ENCODE measurements around the gene SLC17A3.

SLC17A3 gene

DNA sequence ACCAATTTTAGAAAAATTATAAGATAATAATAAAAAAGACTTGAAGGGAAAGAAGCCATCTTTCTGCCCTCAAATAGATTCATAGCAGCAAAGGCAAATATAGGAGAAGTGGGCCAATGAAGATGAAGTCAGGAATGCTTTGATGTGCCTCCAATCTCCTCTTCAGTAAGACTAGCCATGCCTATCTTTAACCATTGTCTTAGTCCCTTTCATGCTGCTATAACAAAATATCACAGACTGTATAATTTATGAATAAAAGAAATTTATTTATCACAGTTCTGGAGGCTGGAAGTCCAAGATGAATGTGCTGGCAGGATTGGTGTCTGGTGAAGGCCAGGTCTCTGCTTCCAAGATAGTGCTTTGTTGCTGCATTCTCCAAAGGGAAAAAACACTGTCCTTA is 18.8 kb upstream of the SLC17A3 start:
- no peak for DNase-seq (ENCODE audit: low read depth in 2 of 3, low spot score in 2 of 3)

DNA sequence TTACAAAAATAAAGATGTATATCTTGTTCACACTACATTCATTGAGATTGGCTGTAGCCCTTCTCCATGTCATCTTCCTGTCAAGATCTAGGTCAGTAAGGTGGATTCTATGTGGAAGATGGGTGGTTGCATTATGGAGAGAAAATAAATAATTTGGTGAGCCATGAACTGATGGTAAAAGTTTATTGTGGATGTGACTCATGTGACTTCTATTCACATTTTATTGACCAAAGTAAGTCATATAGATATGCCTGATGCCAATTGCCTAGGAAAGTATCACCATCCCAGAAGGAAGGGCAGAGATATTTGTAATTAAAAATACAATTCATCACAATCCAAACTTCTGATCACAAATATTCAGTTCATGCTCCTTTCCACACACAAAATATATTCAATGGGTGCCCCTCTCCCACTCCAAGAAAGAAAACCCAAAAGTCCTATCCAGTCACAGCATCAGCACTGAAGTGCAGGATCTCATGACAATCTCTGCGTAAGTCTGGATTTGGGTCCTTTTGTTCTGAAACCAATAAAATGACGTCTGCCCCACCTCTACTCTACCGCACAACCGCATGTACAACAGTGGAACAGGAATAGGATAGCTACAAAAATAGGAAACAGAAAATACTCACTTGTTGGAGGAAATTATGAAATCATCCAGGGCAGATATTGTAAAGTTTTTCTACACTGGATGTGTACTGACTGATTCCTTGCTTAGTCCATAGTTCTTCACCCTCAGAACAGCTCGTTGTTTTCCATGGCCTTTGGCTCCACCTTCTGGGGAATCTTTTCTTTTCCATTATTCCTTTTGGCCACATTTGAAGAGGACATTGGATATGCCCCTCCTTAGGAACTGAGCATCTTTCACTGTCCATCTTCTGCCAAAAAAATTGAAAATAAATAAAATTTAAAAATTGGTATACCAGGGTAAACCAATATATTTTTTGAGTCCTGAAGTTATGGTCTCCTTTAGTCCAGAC is 16.1 kb upstream of the SLC17A3 start:
- no peak for DNase-seq (ENCODE audit: low read depth in 2 of 3, low spot score in 2 of 3)

DNA sequence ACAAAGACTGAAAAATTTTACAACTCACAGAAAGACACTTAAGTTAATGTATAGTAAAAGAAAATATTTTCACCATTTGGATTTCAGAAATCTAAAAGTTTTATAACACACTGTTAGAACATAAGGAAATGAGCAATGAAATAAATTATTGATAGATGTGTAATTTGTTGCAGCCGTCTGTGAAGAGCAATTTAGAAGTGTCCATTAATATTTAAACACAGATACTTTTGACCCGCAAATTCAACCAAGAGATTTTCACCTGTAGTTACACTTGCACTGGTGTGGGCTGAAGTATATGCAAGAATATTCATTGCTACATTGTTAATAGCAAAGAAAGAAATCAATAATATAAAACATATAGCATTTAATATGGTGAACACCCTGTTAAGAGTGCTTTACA is 14.6 kb upstream of the SLC17A3 start:
- no peak for DNase-seq (ENCODE audit: low read depth in 2 of 3, low spot score in 2 of 3)

DNA sequence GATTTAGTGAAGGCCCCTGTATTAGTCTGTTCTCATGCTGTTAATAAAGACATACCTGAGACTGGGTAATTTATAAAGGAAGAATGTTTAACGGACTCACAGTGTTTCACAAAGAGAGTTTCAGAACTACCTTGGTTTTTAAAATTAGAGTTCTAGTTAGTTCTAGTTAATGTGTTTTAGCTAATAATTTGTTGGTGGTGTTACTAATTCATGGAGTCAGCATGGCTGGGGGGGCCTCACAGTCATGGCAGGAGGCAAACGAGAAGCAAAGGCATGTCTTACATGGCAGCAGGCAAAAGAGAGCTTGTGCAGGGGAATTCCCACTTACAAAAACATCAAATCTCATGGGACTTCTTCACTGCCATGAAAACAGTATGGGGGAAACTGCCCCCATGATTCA is 12.0 kb upstream of the SLC17A3 start:
- no peak for DNase-seq (ENCODE audit: low read depth in 2 of 3, low spot score in 2 of 3)

DNA sequence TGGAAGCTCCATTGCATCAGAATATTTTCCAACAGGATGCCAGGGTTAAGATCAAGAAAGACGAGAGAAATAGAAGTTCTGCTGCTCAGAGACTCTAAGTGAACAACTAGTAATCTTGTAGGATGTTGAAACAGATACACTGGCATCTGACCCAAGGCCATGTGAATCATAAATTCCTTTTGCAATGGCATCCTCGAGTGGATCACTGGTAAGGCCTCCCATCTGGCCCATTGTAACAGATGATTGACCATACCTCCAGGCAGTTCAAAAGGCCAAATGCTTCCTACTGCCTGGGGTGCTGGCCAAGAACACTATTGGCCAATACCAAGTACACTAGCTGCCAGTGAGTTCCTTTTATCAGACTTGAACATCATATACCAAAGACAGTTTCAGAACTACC is 9.9 kb upstream of the SLC17A3 start:
- DNase-seq (ENCODE audit: low read depth in 2 of 3, low spot score in 2 of 3), result no peak

DNA sequence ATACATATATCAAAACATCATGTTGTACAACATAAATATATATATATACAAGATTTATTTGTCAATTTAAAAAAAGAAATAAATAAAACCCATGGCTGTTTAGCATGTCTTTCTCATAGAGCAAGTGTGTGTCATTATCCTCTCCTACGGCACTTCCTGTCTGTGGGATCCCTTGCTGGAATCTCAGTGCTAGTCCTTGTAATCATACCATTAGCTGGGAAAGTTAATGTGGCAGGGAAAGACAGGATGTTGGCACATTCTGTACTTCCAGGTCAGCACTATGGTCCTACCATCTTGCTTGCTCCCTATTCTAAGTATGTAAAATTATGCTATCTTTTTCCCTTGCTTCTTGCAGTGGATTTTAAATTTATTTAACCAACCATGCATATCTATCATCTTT is 9.5 kb upstream of the SLC17A3 start:
- DNase-seq (ENCODE audit: low read depth in 2 of 3, low spot score in 2 of 3), result no peak

DNA sequence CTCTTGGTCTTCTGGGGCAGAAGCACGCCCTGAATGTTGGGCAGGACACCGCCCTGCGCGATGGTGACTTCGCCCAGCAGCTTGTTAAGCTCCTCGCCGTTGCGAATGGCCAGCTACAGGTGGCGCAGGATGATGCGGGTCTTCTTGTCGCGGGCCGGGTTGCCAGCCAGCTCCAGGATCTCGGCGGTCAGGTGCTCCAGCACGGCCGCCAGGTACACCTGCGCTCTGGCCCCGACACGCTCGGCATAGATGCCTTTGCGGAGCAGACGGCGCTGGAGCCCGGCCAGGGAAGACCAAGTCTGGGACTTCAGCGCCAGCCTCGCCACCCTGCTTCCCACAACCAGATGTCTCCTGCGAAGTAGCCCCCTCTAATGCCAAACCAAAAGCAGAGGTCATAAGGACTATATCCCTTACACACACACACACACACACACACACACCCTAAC is 8.0 kb upstream of the SLC17A3 start:
- peak in 1 of 3 experiments; percentile 4 for DNase-seq (ENCODE audit: low read depth in 2 of 3, low spot score in 2 of 3)

DNA sequence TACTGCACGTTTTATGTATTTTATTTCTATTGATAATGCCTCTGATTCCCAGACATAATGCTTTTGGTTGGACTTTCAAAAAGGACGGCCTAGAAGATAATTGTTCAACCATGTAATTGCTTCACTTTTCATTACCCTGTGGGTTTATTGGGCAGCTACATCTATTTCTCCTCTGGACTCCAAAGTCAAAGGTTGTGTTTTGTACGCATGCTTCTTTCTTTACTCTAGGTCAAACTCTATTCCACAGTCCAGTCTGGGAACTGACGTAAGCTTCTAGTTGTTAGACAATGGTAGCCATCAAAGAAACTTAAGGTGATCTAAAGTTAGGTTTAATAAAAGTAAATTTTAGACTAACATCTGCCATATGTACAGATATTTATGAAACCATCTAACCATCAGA is 6.6 kb upstream of the SLC17A3 start:
- no peak for DNase-seq (ENCODE audit: low read depth in 2 of 3, low spot score in 2 of 3)

DNA sequence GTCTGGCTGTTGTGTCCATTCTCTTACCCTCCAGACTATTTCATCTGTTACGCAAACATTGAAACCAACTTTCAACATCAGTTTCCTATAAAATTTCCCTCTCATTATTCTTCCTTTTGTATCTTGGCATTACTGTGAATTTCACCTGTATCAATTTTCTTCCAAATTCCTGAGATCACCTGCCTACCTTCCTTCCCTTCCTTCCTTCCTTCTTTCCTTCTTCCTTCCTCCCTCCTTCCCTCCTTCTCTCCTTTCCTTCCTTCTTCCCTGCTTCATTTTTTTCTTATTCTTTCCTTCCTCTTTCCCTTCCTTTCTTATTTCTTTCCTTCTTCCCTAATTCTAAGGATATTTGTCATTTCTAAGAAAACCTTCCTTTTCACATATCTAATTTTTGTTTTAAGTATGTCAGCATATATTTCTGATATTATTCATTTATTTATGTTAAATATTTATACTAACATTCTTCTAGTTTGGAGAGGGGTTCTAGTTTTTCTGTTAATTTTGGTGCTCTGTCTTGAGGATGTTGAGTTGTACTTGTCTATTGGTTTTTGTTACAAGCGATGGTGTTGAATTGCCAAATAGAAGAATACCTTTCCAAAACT is 4.8 kb upstream of the SLC17A3 start:
- DNase-seq (ENCODE audit: low read depth in 2 of 3, low spot score in 2 of 3), result no peak

DNA sequence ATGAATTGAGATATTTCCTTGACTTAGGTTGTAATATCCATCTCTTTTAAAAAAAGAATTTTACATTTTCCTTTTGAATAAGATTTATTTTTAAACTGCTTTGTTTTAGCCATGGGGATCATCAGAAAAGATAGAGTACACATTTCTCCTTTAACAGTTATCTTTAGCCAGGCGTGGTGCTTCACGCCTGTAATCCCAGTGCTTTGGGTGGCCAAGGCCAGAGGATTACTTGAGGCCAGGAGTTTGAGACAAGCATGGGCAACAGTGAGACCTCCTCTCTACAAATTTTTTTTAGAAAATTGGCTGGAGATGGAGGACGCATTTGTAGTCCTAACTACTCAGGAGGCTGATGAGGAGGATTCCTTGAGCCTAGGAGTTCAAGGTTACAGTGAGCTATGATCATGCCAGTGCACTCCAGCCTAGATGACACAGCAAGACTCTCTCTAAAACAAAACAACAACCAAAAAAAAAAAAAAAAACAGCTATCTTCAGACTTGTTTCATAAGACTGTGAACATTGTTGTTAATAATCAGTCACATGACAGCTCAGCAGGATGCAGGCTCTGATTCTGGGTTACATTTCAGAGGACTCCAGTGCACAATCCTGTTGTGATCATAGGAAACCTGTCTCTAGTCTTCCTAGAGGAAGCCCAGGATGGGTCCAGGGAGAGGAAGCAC is 2.0 kb upstream of the SLC17A3 start:
- DNase-seq (ENCODE audit: low read depth in 2 of 3, low spot score in 2 of 3), result no peak

DNA sequence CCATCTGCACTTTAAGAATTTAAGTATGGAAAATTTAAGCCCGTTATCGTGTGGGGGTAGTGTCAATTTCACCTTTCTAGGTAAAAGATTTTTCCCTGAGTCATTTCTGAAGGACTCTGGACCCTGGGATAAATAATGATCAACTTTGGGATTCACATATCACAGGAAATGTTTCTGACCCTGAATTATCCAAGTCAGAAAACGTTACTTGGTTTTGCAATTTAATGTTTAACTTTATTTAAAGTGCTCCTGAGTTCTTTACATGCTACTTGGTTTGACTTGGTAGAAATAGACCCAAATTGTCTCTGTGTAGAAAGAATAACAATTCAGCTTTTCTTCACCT is 1.5 kb upstream of the SLC17A3 start:
- DNase-seq (ENCODE audit: low read depth in 2 of 3, low spot score in 2 of 3), result no peak

DNA sequence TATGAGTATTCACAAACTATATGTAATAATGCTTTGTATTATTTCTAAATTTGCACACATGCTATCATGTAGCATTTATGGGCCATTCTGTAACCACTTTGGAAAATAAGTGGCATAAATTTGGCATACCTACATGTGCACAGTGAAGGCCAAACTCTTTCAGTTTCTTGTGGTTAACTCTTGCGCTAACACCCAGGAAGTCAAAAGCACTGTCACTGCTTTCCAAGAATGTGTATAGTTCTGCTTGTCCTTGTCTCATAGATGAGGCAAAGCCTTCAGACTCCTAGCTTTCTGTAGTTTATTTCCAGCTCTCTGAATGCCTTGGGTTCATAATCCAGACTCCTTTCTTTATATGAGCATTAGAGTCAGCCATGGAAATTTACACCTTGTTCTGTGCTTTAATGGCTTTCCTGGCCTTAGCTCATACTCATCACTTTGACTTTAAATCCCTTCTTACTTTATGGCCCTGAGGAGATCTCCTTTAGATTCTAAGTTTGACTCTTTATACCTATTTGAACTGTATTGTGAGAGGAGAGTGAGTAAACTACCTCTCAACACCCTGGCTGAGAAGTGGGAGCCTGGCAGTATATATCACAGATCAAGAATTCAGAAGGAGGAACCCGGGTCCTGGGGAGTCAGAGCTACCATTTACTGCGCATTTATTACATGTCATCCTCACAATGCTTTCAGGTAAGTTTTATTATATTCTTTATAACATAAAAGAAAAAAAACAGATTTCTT is 949 bp upstream of the SLC17A3 start:
- no peak for DNase-seq (ENCODE audit: low read depth in 2 of 3, low spot score in 2 of 3)

DNA sequence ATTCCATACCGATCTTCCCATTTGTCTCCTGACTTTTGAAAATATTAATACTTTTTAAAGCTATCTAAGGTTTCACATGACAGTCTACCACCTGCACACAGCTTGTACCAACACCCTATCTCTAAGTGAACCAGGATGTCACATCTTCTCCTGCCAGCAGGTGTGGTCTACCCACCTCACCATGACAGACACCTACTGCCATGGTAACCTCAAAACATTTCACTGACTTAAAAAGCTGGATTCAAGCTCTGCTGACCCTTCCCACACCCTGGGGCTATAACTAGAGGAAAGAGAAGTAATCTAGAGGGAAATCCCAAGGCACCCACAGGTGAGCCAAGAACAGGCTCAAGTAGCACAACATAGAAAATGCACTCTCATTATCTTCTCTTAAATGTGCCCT is 1.2 kb downstream of the SLC17A3 start:
- no peak for DNase-seq (ENCODE audit: low read depth in 2 of 3, low spot score in 2 of 3)

DNA sequence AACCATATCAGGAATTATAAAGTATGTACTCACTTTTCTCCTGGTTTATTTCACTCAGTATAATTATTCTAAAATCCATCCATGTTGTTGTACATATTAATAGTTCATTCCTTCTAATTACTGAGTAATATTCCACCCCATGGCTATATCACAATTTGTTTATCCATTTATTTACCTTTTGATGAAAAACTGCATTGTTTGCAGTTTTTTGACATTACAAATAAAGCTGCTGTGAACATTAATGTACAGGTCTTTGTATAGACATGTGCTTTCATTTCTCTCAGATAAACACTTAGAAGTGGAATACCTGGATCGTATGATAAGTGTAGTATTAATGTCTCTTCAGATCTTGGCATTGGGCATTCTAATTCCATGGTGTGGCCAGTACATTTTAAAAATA is 4.2 kb downstream of the SLC17A3 start:
- DNase-seq (ENCODE audit: low read depth in 2 of 3, low spot score in 2 of 3), result no peak

DNA sequence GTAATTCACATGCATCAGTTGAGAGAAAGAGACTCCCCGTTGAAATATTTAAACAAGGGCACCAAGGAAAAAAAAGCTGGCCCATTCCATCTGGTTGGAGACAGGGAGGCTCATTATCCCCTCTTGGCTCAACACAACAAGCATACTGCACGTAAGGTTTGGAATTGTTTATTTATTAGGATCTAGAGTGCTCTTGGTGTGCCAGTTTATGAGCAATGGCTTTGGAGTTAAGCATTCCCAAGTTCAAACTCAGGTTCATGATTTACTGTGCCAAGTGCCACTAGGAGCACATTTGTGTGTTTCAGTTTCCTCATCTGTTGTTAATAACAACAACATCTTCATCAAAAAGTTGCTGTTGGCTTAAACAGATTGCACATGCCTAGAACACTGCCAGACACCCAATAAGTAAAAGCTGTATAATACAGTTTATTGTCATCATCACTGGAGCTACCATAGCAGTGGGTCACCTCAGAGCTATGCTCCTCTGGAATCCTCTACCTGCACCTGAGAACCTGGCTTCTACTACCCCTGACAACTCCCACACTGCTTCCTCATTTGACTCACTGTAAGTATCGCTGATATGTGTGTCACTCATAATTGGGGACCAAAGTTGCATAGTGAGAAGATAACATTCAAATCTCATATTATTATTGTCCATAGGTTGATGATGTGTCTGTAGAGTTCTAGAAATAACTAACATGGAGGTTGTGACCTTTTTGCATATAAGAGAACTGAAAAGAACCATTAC is 5.4 kb downstream of the SLC17A3 start:
- no peak for DNase-seq (ENCODE audit: low read depth in 2 of 3, low spot score in 2 of 3)

DNA sequence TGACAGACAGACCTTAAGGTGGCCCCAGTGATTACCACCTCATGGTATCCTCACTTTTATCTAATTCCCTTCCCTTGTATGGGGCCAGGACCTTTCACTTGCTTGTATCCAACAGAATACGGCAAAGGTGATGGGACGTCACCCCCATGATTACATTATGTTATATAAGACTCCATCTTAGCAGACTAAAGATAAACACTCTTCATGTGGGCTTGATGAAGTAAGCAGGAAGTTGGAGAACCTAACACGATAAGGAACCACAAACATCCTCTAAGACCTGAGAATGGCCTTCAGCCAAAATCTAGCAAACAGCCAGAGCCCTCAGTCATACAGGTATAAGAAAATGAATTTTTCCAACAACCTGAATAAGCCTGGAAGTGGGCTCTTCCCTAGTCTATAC is 8.0 kb downstream of the SLC17A3 start:
- DNase-seq (ENCODE audit: low read depth in 2 of 3, low spot score in 2 of 3), result no peak

DNA sequence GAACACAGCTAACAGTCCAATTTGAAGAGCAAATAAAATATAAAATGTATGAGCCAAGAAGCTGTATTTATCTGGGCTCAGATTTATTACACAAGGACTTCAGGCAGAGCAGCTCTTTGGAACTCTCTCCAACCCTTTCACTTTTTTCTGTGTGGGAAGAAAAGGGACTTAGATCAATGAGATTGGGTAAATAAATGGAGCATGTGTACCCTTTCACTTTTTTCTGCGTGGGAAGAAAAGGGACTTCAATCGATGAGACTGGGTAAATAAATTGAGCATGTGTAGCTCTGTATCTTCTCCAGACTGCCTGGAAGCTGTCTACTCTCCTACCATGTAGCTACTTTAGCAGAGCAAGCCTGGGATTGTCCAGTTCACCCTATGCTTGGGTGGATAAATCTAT is 10.7 kb downstream of the SLC17A3 start:
- no peak for DNase-seq (ENCODE audit: low read depth in 2 of 3, low spot score in 2 of 3)

DNA sequence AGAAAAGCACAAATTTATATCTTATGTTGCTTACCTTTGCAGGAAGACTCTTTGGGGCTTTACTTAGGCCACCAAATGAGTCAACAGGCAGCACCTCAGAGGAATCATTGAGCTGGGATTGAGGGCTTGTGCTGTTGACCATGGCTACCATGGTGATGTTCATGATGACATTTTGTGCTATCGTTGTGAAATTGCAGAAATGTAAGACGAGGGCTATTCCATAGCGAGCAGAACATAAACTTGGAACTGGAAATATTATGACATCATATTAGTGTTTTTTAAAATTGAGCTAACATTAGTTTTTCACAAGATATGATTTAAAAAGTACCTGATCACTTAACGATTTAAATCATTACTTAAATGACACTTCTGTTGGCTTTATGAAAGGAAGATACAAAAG is 11.8 kb downstream of the SLC17A3 start:
- DNase-seq (ENCODE audit: low read depth in 2 of 3, low spot score in 2 of 3), result no peak

DNA sequence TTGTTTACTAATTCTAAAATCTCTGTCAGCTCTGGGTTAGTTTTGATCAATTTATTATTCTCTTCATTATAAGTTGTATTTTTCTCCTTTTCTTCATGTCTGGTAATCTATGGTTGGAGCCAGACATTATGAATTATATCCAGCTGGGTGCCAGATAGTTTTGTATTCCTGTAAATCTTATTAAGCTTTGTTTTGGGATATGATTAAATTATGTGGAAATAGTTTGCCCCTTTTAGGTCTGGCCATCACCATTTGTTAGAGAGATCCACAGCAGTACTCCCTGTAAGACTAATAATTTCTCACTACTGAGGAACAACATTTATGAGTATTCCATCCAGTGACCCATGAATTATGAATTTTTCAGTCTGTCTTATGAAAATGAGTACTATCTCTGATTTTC is 21.3 kb downstream of the SLC17A3 start:
- DNase-seq (ENCODE audit: low read depth in 2 of 3, low spot score in 2 of 3), result no peak

DNA sequence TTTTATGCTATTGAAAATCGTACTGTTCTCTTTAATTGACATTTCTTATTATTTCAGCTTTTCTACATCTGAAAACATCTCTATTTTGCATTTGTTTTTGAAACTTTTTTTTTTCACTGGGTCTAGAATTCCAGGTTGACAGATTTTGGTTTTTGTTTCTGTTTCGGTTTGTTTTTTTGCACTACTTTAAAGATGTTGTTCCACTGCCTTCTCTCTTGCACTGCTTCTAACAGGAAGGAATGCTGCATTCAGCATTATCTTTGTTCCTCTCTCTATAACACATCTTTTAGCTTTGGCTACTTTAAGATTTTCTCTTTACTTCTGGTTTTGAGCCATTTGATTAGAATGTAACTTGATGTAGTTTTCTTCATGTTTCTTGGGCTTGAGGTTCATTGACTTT is 22.1 kb downstream of the SLC17A3 start:
- DNase-seq (ENCODE audit: low read depth in 2 of 3, low spot score in 2 of 3), result no peak

DNA sequence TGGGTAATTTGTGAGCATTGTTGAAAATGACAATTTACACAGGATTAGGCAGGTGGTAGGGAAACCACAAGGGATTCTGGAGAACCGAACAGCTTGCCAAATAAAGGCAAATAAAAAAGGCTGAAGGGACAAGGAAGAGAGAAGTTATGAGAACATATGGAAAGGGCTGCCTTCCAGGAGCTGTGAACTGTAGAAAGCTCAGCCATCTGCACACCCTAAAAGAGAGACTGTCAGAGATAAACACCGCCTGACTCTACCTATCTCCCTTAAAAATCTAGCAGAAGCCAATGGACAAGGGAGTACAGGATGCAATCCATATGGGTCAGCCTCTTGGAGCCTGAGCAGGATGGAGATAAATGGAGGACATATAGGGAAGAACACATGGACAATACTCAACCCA is 29.5 kb downstream of the SLC17A3 start:
- no peak for DNase-seq (ENCODE audit: low read depth in 2 of 3, low spot score in 2 of 3)

Measured in activated CD8-positive, alpha-beta memory T cell treated with anti-CD3 and anti-CD28 coated beads for 48 hours (primary cell).